ENCODE measurements around the gene CPT1C. TPM values are rescaled to one million over a fixed set of nuclear protein-coding genes. Genes with fewer than 3 reads are reported as not detected.

The CPT1C gene
- total RNA-seq, 1 donor from 2014 or later: 0.35 TPM

DNA sequence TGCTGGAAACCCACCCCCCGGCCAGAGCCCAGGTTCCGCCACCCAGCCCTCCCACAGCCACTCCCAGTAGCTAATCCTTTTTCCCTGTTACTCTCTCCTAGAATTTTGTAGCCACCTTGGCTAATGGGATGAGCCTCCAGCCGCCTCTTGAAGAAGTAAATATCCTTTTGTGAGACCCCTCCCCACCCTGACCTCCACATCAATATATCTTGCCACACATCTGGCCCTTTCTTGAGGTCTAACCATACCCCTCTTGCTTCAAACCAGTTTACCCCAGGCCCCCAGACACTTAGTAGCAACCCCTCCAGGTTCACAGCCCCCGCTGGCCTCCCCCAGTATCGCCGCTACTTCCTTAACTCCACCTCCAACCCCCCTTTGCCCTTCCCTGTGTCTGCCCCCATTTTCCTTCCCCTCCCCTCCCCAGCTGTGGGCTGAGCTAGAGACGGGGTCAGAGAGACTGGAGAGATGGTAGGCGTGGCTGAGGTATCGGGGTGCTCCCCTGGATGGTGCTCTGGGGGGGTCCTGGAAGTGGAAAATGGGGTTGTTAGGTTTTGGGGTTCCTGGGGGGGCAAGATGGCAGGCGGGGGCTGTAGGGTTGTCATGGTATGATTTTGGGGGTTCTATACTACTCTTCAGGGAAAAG, 11.0 kb upstream of the CPT1C start:
- H3K27ac Mint-ChIP-seq: peak overlapping the region; percentile 69
- CTCF ChIA-PET: interaction anchor here (0.6 to 4.7 kb wide), 8 partner anchors 14 to 133 kb away, joined by 3 to 25 read pairs (median 4); partner anchors contain the start of genes BCL2L12, IRF3, NOSIP and RRAS
- H3K9me3 Mint-ChIP-seq: no peaks in the 10 kb centered on the region
- POLR2A ChIA-PET: interaction anchor here (0.8 to 6.0 kb wide), 3 partner anchors 36 to 89 kb away, joined by 3 to 69 read pairs (median 4); partner anchors contain the start of genes PRR12 and SCAF1
- TF ChIP-seq, protein P1, sequence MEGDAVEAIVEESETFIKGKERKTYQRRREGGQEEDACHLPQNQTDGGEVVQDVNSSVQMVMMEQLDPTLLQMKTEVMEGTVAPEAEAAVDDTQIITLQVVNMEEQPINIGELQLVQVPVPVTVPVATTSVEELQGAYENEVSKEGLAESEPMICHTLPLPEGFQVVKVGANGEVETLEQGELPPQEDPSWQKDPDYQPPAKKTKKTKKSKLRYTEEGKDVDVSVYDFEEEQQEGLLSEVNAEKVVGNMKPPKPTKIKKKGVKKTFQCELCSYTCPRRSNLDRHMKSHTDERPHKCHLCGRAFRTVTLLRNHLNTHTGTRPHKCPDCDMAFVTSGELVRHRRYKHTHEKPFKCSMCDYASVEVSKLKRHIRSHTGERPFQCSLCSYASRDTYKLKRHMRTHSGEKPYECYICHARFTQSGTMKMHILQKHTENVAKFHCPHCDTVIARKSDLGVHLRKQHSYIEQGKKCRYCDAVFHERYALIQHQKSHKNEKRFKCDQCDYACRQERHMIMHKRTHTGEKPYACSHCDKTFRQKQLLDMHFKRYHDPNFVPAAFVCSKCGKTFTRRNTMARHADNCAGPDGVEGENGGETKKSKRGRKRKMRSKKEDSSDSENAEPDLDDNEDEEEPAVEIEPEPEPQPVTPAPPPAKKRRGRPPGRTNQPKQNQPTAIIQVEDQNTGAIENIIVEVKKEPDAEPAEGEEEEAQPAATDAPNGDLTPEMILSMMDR (IDR thresholded peaks at IDR 0.05): no peak
- no peak for ATAC-seq (ENCODE audit: low read depth)
- H3K4me1 Mint-ChIP-seq: peaks cover 44% of the 10 kb centered on the region
- no peak for DNase-seq
- H3K27me3 Mint-ChIP-seq: no peaks in the 10 kb centered on the region
- peak overlapping the region; percentile 28 for H3K4me3 Mint-ChIP-seq
- intact Hi-C loops (cut with micrococcal nuclease): loop anchor here (1.0 to 10.0 kb wide), 10 partner anchors 110 to 1043 kb away; partner anchors contain the start of genes ATF5, DBP, GYS1 and KCNC3
- peaks cover 49% of the 10 kb centered on the region for H3K36me3 Mint-ChIP-seq (ENCODE audit: low read depth)

DNA sequence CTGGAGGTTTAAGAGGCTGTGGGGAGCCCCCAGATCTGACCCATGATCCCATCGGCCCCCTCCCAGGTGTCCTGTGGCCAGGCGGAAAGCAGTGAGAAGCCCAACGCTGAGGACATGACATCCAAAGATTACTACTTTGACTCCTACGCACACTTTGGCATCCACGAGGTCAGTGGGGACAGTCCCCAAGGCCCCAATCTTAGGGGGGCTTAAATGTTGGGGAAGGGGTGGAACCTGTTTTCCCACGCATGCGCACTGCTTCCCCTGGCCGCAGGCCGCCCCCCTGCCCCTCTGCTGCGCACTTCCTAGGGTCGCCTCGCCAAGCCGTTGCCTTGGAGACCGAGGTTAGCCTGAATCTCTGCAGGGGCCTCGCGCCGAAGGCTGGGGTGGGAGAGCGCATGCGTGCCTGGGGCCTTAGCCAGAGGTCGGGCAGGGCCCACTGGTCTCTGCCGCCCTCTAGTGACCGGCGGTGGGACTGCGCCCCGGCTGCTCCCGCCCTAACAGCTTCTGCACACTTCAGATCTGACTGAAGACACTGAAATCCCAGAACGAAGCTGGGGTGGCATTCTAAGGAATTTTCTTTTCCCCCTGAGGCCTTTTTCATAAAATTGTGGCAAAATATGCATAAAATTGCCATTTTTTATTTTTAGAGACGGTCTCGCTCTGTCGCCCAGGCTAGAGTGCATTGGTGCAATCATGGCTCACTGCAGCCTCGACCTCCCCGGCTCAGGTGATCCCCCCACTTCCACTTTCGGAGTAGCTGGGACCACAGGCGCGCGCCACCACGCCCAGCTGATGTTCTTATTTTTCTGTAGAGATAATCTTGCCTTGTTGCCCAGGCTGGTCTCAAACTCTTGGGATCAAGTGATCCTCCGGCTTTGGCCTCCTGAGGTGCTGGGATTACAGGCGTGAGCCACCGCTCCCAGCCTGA, 10.2 kb upstream of the CPT1C start:
- Mint-ChIP-seq H3K9me3 (no peaks in the 10 kb centered on the region), H3K4me1 (peaks cover 42% of the 10 kb centered on the region), H3K36me3 (ENCODE audit: low read depth) (peaks cover 57% of the 10 kb centered on the region), H3K4me3 (peak overlapping the region; percentile 41), H3K27ac (peak overlapping the region; percentile 69), H3K27me3 (no peaks in the 10 kb centered on the region)
- peak; percentile 8 for ATAC-seq (ENCODE audit: low read depth)
- POLR2A ChIA-PET: interaction anchor here (0.6 to 1.0 kb wide), 3 partner anchors 19 to 202 kb away, joined by 4 to 8 read pairs (median 8); partner anchors contain the start of gene RPS11
- CTCF ChIA-PET: interaction anchor here (0.6 to 1.6 kb wide), 11 partner anchors 9 to 167 kb away, joined by 3 to 13 read pairs (median 4); partner anchors contain the start of genes BCL2L12, IRF3 and SCAF1
- intact Hi-C loops (cut with micrococcal nuclease): loop anchor here (1.0 to 2.0 kb wide), 3 partner anchors 110 to 302 kb away; no protein-coding TSS in a partner anchor
- TF ChIP-seq, protein P1 (IDR thresholded peaks at IDR 0.05): peak; percentile 96
- DNase-seq: peak; percentile 98

DNA sequence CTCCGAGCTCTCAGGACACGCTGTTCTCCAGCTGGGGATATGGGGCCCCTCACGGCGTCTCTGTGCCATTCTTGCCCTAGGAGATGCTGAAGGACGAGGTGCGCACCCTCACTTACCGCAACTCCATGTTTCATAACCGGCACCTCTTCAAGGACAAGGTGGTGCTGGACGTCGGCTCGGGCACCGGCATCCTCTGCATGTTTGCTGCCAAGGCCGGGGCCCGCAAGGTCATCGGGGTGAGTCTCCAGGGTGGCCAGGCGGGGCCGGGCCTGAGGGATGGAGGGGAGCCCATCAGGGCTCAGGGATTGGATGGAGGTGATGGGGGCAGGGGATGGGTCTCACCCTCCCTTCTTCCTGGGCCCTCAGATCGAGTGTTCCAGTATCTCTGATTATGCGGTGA, 9.1 kb upstream of the CPT1C start:
- CTCF ChIA-PET: interaction anchor here (1.0 to 1.5 kb wide), 2 partner anchors 10 to 133 kb away, joined by 3 to 13 read pairs; no protein-coding TSS in a partner anchor
- H3K27me3 Mint-ChIP-seq: no peaks in the 10 kb centered on the region
- peaks cover 33% of the 10 kb centered on the region for H3K4me1 Mint-ChIP-seq
- POLR2A ChIA-PET: interaction anchor here (0.6 kb wide), 1 partner anchor 294 kb away, joined by 3 read pairs; no protein-coding TSS in a partner anchor
- no peak for DNase-seq
- intact Hi-C loops (cut with micrococcal nuclease): loop anchor here (2.0 kb wide), 1 partner anchor 301 kb away; no protein-coding TSS in a partner anchor
- H3K4me3 Mint-ChIP-seq: no peak overlapping the region
- no peak for ATAC-seq (ENCODE audit: low read depth)
- peaks cover 63% of the 10 kb centered on the region for H3K36me3 Mint-ChIP-seq (ENCODE audit: low read depth)
- no peaks in the 10 kb centered on the region for H3K9me3 Mint-ChIP-seq
- TF ChIP-seq, protein P1 (IDR thresholded peaks at IDR 0.05): no peak
- H3K27ac Mint-ChIP-seq: no peak overlapping the region

DNA sequence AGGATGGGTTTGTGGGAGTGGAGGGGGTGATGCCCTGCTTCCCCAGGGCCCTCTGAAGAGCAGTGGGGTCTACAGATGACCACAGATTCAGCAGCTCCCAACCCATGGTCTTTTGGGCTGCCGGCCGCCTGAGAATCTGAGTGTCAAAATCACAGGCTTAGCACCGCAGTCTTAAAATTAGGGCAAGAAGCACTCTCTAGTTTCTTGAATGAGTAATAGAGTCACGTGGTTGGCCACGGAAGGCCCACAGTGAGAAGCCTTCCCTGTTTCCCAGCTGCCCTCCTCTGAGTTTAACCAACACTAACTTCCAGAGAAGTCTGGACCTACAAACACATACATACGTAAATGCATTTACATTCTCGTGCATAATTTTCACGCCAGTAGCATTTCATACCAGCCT, 8.6 kb upstream of the CPT1C start:
- no peak for ATAC-seq (ENCODE audit: low read depth)
- no peaks in the 10 kb centered on the region for H3K27me3 Mint-ChIP-seq
- no peak overlapping the region for H3K27ac Mint-ChIP-seq
- no peaks in the 10 kb centered on the region for H3K9me3 Mint-ChIP-seq
- no peak overlapping the region for H3K4me3 Mint-ChIP-seq
- POLR2A ChIA-PET: interaction anchor here (0.6 to 0.8 kb wide), 2 partner anchors 210 to 295 kb away, joined by 3 to 5 read pairs; no protein-coding TSS in a partner anchor
- TF ChIP-seq, protein P1 (IDR thresholded peaks at IDR 0.05): no peak
- intact Hi-C loops (cut with micrococcal nuclease): no loop called here
- CTCF ChIA-PET: no interaction called here
- peaks cover 63% of the 10 kb centered on the region for H3K36me3 Mint-ChIP-seq (ENCODE audit: low read depth)
- no peak for DNase-seq
- H3K4me1 Mint-ChIP-seq: peaks cover 33% of the 10 kb centered on the region

All from activated B cell treated with CpG ODN at 0.5 μM for 24 hours (primary cell).